Measurements from ENCODE around the gene KRTAP4-9.
"Not testable (repeated sequence)": the region's sequence is repeated elsewhere in the genome, so short reads cannot be mapped to it uniquely, and the experiment has no call there.

The KRTAP4-9 gene

GRCh38 chr17:41126412-41126811 lies 21.2 kb downstream of the KRTAP4-9 start:
- H3K36me3 ChIP-seq (ENCODE audit: low read depth), result no peaks in the 10 kb centered on the region
- no peaks in the 10 kb centered on the region for H3K9me3 ChIP-seq (ENCODE audit: severe bottlenecking)
- H3K4me3 ChIP-seq (ENCODE audit: severe bottlenecking), result no peak overlapping the region
- no peak overlapping the region for H3K27ac ChIP-seq (ENCODE audit: poor library complexity, severe bottlenecking)
- DNase-seq (ENCODE audit: low spot score) (no peak), ATAC-seq (ENCODE audit: low read depth) (no peak)
- peaks cover 8% of the 10 kb centered on the region for H3K4me1 ChIP-seq (ENCODE audit: insufficient read depth, poor library complexity, severe bottlenecking)
- H3K27me3 ChIP-seq (ENCODE audit: insufficient read depth, poor library complexity, severe bottlenecking), result no peaks in the 10 kb centered on the region
- TF ChIP-seq, protein P1, sequence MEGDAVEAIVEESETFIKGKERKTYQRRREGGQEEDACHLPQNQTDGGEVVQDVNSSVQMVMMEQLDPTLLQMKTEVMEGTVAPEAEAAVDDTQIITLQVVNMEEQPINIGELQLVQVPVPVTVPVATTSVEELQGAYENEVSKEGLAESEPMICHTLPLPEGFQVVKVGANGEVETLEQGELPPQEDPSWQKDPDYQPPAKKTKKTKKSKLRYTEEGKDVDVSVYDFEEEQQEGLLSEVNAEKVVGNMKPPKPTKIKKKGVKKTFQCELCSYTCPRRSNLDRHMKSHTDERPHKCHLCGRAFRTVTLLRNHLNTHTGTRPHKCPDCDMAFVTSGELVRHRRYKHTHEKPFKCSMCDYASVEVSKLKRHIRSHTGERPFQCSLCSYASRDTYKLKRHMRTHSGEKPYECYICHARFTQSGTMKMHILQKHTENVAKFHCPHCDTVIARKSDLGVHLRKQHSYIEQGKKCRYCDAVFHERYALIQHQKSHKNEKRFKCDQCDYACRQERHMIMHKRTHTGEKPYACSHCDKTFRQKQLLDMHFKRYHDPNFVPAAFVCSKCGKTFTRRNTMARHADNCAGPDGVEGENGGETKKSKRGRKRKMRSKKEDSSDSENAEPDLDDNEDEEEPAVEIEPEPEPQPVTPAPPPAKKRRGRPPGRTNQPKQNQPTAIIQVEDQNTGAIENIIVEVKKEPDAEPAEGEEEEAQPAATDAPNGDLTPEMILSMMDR (IDR thresholded peaks at IDR 0.05; ENCODE audit: poor library complexity, severe bottlenecking), result no peak

DNA sequence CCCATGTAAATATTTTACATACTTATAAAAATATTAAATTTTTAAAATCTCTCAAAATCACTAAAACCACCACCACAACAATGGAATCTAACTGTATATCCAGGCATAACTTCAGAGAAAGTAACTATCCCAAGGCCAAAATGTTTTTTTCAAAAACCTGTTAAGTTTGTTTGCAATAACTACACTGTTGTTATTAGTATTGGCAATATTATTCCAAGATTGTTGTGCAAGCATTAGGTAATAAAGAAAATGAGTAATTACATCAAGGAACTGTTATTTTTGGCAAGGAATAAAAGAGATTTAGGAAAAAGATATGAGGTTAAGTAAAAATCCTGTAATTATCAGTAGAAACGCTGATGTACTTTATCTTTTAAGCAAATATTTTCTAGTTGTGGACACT lies 22.2 kb downstream of the KRTAP4-9 start:
- no peak overlapping the region for H3K4me3 ChIP-seq (ENCODE audit: severe bottlenecking)
- TF ChIP-seq, protein P1 (IDR thresholded peaks at IDR 0.05; ENCODE audit: poor library complexity, severe bottlenecking), result no peak
- peaks cover 16% of the 10 kb centered on the region for H3K4me1 ChIP-seq (ENCODE audit: insufficient read depth, poor library complexity, severe bottlenecking)
- no peaks in the 10 kb centered on the region for H3K9me3 ChIP-seq (ENCODE audit: severe bottlenecking)
- no peak overlapping the region for H3K27ac ChIP-seq (ENCODE audit: poor library complexity, severe bottlenecking)
- H3K36me3 ChIP-seq (ENCODE audit: low read depth), result no peaks in the 10 kb centered on the region
- no peak for ATAC-seq (ENCODE audit: low read depth)
- no peak for DNase-seq (ENCODE audit: low spot score)
- no peaks in the 10 kb centered on the region for H3K27me3 ChIP-seq (ENCODE audit: insufficient read depth, poor library complexity, severe bottlenecking)

- TF ChIP-seq, protein P1 (IDR thresholded peaks at IDR 0.05; ENCODE audit: poor library complexity, severe bottlenecking), result no peak
- Histone ChIP-seq H3K9me3 (ENCODE audit: severe bottlenecking) (no peaks in the 10 kb centered on the region), H3K4me1 (ENCODE audit: insufficient read depth, poor library complexity, severe bottlenecking) (peaks cover 25% of the 10 kb centered on the region), H3K4me3 (ENCODE audit: severe bottlenecking) (no peak overlapping the region), H3K36me3 (ENCODE audit: low read depth) (no peaks in the 10 kb centered on the region), H3K27ac (ENCODE audit: poor library complexity, severe bottlenecking) (peak overlapping the region; percentile 90), H3K27me3 (ENCODE audit: insufficient read depth, poor library complexity, severe bottlenecking) (no peaks in the 10 kb centered on the region)
- DNase-seq (ENCODE audit: low spot score) (no peak), ATAC-seq (ENCODE audit: low read depth) (peak; percentile 100)
Observed at GRCh38 chr17:41131979-41132378, 26.8 kb downstream of the KRTAP4-9 start.

- DNase-seq (ENCODE audit: low spot score), result no peak
- Histone ChIP-seq H3K9me3 (ENCODE audit: severe bottlenecking) (no peaks in the 10 kb centered on the region), H3K27ac (ENCODE audit: poor library complexity, severe bottlenecking) (peak overlapping the region; percentile 90), H3K4me1 (ENCODE audit: insufficient read depth, poor library complexity, severe bottlenecking) (peaks cover 25% of the 10 kb centered on the region), H3K4me3 (ENCODE audit: severe bottlenecking) (no peak overlapping the region), H3K27me3 (ENCODE audit: insufficient read depth, poor library complexity, severe bottlenecking) (no peaks in the 10 kb centered on the region), H3K36me3 (ENCODE audit: low read depth) (no peaks in the 10 kb centered on the region)
- no peak for ATAC-seq (ENCODE audit: low read depth)
- TF ChIP-seq, protein P1 (IDR thresholded peaks at IDR 0.05; ENCODE audit: poor library complexity, severe bottlenecking), result no peak
Observed at GRCh38 chr17:41133880-41134735, 28.9 kb downstream of the KRTAP4-9 start.

DNA sequence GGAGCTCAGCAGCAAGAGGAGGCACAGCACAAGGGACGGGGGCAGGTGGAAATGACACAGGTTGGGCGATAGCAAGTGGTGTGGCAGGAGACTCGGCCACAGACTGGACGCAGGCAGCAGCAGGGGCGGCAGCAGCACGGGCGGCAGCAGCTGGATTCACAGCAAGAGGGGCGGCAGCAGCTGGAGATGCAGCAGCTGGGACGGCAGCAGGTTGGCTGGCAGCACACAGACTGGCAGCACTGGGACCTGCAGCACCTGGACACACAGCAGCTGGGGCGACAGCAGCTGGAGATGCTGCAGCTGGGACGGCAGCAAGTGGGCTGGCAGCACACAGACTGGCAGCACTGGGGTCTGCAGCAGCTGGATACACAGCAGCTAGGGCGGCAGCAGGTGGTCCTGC lies 34.7 kb downstream of the KRTAP4-9 start:
- not testable (repeated sequence) for H3K36me3 ChIP-seq (ENCODE audit: low read depth); H3K27me3 ChIP-seq (ENCODE audit: insufficient read depth, poor library complexity, severe bottlenecking); H3K9me3 ChIP-seq (ENCODE audit: severe bottlenecking); DNase-seq (ENCODE audit: low spot score); ATAC-seq (ENCODE audit: low read depth); H3K4me3 ChIP-seq (ENCODE audit: severe bottlenecking); H3K4me1 ChIP-seq (ENCODE audit: insufficient read depth, poor library complexity, severe bottlenecking)
- peak overlapping the region; percentile 31 for H3K27ac ChIP-seq (ENCODE audit: poor library complexity, severe bottlenecking)

Data from RWPE2 (cell line).